Left lung (tissue), 10 donors: ENCODE results near the gene NTRK2. TPM values are rescaled to one million over a fixed set of nuclear protein-coding genes. Genes with fewer than 3 reads are reported as not detected.

Source experiments
- ATAC-seq: fragments of 200-7000 bp; cut with Tn5 transposase; one replicate; pipeline ENCODE4 v1.9.1; 2020; ENCODE audit warnings: moderate library complexity
- DNase-seq, 4 donors: peaks; one replicate each; pipeline ENCODE4 v3.0.0-alpha.2; 2013 to 2020
- H3K27ac ChIP-seq, 2 donors: fragments of 200-600 bp; sonication (generic) in 1 of 2; one replicate each; pipeline versions ENCODE4 v1.5.0 to v1.8.0; 2020 to 2021
- H3K27me3 ChIP-seq, 2 donors: fragments of 200-600 bp; sonication (generic) in 1 of 2; one replicate each; pipeline versions ENCODE4 v1.5.0 to v1.8.0; 2020 to 2021
- H3K36me3 ChIP-seq, 2 donors: fragments of 200-600 bp; sonication (generic) in 1 of 2; one replicate each; pipeline versions ENCODE4 v1.5.0 to v1.8.0; 2020 to 2021
- H3K4me1 ChIP-seq, 2 donors: fragments of 200-600 bp; one replicate each; pipeline ENCODE4 v1.8.0; 2021
- H3K4me3 ChIP-seq, 2 donors: fragments of 200-600 bp; sonication (generic) in 1 of 2; one replicate each; pipeline versions ENCODE4 v1.5.0 to v1.8.0; 2020 to 2021; ENCODE audit warnings: mild to moderate bottlenecking in 1 of 2
- H3K9me3 ChIP-seq, 2 donors: fragments of 200-600 bp; sonication (generic) in 1 of 2; one replicate each; pipeline versions ENCODE4 v1.5.0 to v1.8.0; 2020 to 2021
- intact Hi-C, 2 donors: fragments of 100-400 bp; cut with DNase I; formaldehyde crosslinking; loops; one replicate each; pipeline versions ENCODE4 v1.11.2 to v1.14.2; 2022
- polyA plus RNA-seq, 6 donors: library from polyadenylated mRNA; unstranded; fragments of 120-200 nt; gene quantifications; one replicate each; pipeline ENCODE4 v1.2.1, GENCODE V29; 2013; ENCODE audit not compliant: insufficient read length in 6 of 6
- total RNA-seq, 2 donors: library from RNA; stranded (reverse); fragmentation: NEBNext Ultra II Directional; extraction: Animal tissue kit (Norgen Biotek cat#: 25700); gene quantifications; one replicate each; pipeline ENCODE4 v1.2.1, GENCODE V29; 2021
- TF ChIP-seq, protein P1 (sequence below), 2 donors: fragments of 200-600 bp; sonication (generic) in 1 of 2; IDR thresholded peaks; one replicate each; pipeline versions ENCODE4 v1.5.0 to v1.8.0; 2021; ENCODE audit warnings: antibody characterized with exemption in 2 of 2
- donor health status: DM: no; HTN: yes; CAD: no.
- donor health status: DM: no; HTN: no; CAD: no.

The NTRK2 gene
- total and polyA plus RNA-seq, 8 donors, result 0.29 to 3.8 (median 1.7) TPM

DNA sequence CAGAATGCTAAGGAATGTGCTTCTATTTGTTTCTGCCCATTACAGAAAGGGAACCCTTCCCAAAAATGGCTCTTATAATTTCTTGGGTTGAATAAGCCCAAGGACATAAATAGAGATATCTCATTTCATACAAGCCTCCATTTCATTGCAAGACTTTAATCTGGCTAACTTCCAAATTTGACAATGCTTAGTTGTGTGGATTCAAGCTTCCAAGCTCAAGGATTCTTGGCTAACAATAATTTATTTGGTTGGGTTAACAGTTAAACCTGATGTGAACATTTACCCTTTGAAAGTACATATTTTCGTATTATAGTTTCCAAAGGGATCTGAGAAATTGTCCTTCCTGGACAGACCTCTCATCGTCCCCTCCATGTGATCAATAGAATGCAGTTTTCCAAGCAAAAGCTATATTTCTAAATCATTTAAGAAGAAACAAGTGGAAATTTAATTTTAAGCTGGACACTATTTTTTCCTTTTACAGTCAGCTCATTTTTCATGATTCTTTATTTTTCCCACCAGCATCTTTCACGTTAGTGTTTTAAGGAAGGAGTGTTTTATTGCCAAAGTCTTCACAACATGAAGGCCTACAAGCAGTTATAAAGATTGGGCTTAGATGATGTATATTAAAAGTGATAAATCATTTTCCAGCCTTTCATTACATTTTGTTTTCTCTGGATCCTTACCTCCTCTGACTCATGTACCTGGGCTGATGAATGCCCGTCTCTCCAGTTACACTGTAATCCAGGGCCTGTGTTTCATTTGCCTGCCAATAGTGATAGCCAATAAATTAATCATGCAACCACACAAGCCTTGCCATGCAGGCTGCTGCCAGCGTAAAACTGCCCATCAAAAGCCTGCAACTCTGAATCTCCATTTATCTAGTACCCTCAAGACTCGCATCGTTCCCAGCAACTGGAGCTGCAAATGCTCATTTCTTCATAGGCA lies 176.7 kb downstream of the NTRK2 start:
- no peak for DNase-seq
- no peaks in the 10 kb centered on the region for H3K4me1 ChIP-seq
- no peaks in the 10 kb centered on the region for H3K36me3 ChIP-seq
- intact Hi-C loops, result no loop called here
- no peaks in the 10 kb centered on the region for H3K27me3 ChIP-seq
- H3K4me3 ChIP-seq, result no peak overlapping the region
- H3K9me3 ChIP-seq, result no peaks in the 10 kb centered on the region
- TF ChIP-seq, protein P1, sequence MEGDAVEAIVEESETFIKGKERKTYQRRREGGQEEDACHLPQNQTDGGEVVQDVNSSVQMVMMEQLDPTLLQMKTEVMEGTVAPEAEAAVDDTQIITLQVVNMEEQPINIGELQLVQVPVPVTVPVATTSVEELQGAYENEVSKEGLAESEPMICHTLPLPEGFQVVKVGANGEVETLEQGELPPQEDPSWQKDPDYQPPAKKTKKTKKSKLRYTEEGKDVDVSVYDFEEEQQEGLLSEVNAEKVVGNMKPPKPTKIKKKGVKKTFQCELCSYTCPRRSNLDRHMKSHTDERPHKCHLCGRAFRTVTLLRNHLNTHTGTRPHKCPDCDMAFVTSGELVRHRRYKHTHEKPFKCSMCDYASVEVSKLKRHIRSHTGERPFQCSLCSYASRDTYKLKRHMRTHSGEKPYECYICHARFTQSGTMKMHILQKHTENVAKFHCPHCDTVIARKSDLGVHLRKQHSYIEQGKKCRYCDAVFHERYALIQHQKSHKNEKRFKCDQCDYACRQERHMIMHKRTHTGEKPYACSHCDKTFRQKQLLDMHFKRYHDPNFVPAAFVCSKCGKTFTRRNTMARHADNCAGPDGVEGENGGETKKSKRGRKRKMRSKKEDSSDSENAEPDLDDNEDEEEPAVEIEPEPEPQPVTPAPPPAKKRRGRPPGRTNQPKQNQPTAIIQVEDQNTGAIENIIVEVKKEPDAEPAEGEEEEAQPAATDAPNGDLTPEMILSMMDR (IDR thresholded peaks at IDR 0.05), result no peak
- no peak for ATAC-seq
- no peak overlapping the region for H3K27ac ChIP-seq

DNA sequence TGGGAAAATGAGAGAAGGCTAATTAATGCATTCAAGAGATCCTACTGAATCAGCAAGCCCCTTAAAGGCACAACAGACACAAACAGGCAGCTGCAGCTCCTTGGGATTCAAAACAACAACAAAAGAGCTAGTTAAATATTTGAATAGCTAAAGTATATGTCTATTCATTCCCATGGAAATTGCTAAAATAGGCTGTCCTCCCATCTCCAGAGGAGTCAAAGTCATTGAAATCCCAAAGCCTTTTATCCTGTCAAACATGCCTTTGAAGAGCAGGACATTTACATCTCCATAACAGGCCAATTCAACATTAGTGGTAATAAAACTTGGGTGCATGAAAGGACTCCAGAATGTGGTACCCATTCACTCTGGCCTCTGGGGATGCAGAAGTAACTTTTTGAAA lies 177.4 kb downstream of the NTRK2 start:
- Histone ChIP-seq H3K36me3 (no peaks in the 10 kb centered on the region), H3K27ac (no peak overlapping the region), H3K9me3 (no peaks in the 10 kb centered on the region), H3K27me3 (no peaks in the 10 kb centered on the region), H3K4me3 (no peak overlapping the region), H3K4me1 (no peaks in the 10 kb centered on the region)
- ATAC-seq (no peak), DNase-seq (no peak)
- intact Hi-C loops, result no loop called here
- TF ChIP-seq, protein P1 (IDR thresholded peaks at IDR 0.05), result no peak

DNA sequence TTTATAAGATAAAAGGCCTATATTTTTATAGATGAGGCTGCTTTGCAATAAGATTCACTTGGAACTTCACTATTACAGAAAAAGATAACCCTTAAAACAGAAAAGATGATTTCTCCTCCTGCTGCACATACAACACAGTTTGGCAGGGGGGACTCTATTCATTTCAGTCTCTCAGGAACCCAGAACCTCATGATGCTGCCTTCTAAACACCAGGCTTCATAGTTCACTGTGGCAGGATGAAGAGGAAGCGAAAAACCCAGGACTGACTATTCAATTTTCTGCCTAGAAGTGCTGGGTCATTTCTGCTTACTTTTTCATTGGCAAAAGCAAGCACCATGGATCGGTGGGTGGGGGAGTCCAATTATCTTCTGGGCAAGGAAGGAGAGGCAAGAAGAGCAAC lies 179.5 kb downstream of the NTRK2 start:
- no peak overlapping the region for H3K4me3 ChIP-seq
- peaks cover 0 to 5% of the 10 kb centered on the region in 2 donors for H3K4me1 ChIP-seq
- TF ChIP-seq, protein P1 (IDR thresholded peaks at IDR 0.05), result no peak
- ATAC-seq (no peak), DNase-seq (no peak)
- no peaks in the 10 kb centered on the region for H3K9me3 ChIP-seq
- no peaks in the 10 kb centered on the region for H3K27me3 ChIP-seq
- no peaks in the 10 kb centered on the region for H3K36me3 ChIP-seq
- intact Hi-C loops, result no loop called here
- H3K27ac ChIP-seq, result no peak overlapping the region

DNA sequence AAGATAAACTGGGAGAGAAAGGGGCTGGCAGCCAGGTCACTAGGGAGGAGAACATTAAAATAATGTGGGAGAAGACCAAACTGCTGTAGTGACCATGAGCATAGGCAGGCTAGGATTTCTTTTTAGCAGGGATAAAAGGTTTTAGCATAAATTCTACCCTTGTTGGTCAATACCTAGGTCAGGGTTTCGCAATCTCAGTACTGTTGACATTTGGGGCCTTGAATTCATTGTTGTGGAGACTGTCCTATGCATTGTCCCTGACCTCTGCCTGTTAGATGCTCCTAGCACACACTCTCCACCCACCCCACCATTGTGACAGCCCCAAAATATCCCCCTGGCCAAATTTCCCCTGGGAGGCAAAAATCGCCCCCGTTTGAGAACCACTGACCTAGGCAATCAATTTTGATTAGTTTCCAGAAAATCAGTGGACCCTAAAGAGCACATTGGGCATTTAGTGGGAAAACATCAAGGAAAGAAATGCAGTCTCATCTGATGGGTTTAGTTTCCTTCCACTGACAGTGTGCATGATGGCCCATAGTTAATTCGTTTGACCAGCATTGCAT lies 181.4 kb downstream of the NTRK2 start:
- DNase-seq, result no peak

More for the DNA sequence above, 181.4 kb downstream of the NTRK2 start:
- peak overlapping the region in 1 of 2 donors; percentile 42 for H3K27ac ChIP-seq
- TF ChIP-seq, protein P1 (IDR thresholded peaks at IDR 0.05), result no peak
- no peaks in the 10 kb centered on the region for H3K27me3 ChIP-seq
- no peak for ATAC-seq
- no peak overlapping the region for H3K4me3 ChIP-seq
- intact Hi-C loops, result no loop called here
- peaks cover 0 to 5% of the 10 kb centered on the region in 2 donors for H3K4me1 ChIP-seq
- no peaks in the 10 kb centered on the region for H3K9me3 ChIP-seq
- no peaks in the 10 kb centered on the region for H3K36me3 ChIP-seq
